Left hindlimb (tissue), 1 donor: ENCODE measurements around the gene CRYGN.

Source experiments
- DNase-seq: peaks from one replicate; pipeline ENCODE4 v3.0.0-alpha.2; 2018

The CRYGN gene

GRCh38 chr7:151437866-151438516 lies 1.9 kb downstream of the CRYGN start:
- no peak for DNase-seq

- no peak for DNase-seq
Measured at GRCh38 chr7:151437159-151437553, 2.8 kb downstream of the CRYGN start.

- peak; percentile 57 for DNase-seq
Measured at GRCh38 chr7:151436446-151437158, 3.3 kb downstream of the CRYGN start.

GRCh38 chr7:151435971-151436370 lies 4.0 kb downstream of the CRYGN start:
- no peak for DNase-seq

- DNase-seq = no peak
Measured at GRCh38 chr7:151435103-151435916, 4.6 kb downstream of the CRYGN start.

GRCh38 chr7:151434549-151434948 lies 5.4 kb downstream of the CRYGN start:
- DNase-seq = no peak

- no peak for DNase-seq
Measured at GRCh38 chr7:151433721-151434400, 6.1 kb downstream of the CRYGN start.

GRCh38 chr7:151432658-151433521 lies 7.1 kb downstream of the CRYGN start:
- DNase-seq = no peak

GRCh38 chr7:151431768-151432311 lies 8.1 kb downstream of the CRYGN start:
- DNase-seq = no peak

GRCh38 chr7:151431281-151431767 lies 8.6 kb downstream of the CRYGN start:
- no peak for DNase-seq

GRCh38 chr7:151430391-151431205 lies 9.3 kb downstream of the CRYGN start:
- no peak for DNase-seq

- DNase-seq = no peak
Measured at GRCh38 chr7:151429560-151430331, 10.2 kb downstream of the CRYGN start.

GRCh38 chr7:151429237-151429559 lies 10.7 kb downstream of the CRYGN start:
- no peak for DNase-seq

- peak; percentile 71 for DNase-seq
Measured at GRCh38 chr7:151428378-151429236, 11.3 kb downstream of the CRYGN start.

- DNase-seq = no peak
Measured at GRCh38 chr7:151427705-151428377, 12.1 kb downstream of the CRYGN start.

GRCh38 chr7:151426904-151427704 lies 12.8 kb downstream of the CRYGN start:
- no peak for DNase-seq

GRCh38 chr7:151426441-151426903 lies 13.5 kb downstream of the CRYGN start:
- DNase-seq = peak; percentile 81
